NCI-H187 (cell line): ENCODE data around the gene RPS2.
"Not testable (repeated sequence)": the region's sequence is repeated elsewhere in the genome, so short reads cannot be mapped to it uniquely, and the experiment has no call there.

Experiments used
- DNase-seq, 2 experiments: peaks; one replicate each; lab custom pipeline; 2025; lab: John Stamatoyannopoulos, UW

RPS2 gene

GRCh38 chr16:1962161-1963153, 2.2 kb downstream of the RPS2 start:
- not testable (repeated sequence) for DNase-seq

- no peak for DNase-seq
These were observed 3.0 kb downstream of the RPS2 start for GRCh38 chr16:1961651-1962067.

GRCh38 chr16:1960665-1961630, 3.7 kb downstream of the RPS2 start:
- DNase-seq: no peak

GRCh38 chr16:1959269-1960039, 5.2 kb downstream of the RPS2 start, which contains the start of gene NDUFB10:
NDUFB10 (plus strand) TSS chr16:1959538; CDS start chr16:1959625, 87 bp downstream.
- peak; percentile 84 to 91 for DNase-seq

GRCh38 chr16:1958715-1959268, 5.8 kb downstream of the RPS2 start:
- no peak for DNase-seq

- not testable (repeated sequence) for DNase-seq
These were observed 6.5 kb downstream of the RPS2 start for GRCh38 chr16:1958143-1958491.

- DNase-seq: not testable (repeated sequence)
These were observed 7.0 kb downstream of the RPS2 start for GRCh38 chr16:1957434-1958142.

GRCh38 chr16:1953734-1954133, 10.9 kb downstream of the RPS2 start:
- DNase-seq: no peak

GRCh38 chr16:1950559-1950958, 14.1 kb downstream of the RPS2 start:
- DNase-seq: no peak

- no peak for DNase-seq
These were observed 14.6 kb downstream of the RPS2 start for GRCh38 chr16:1950047-1950446.

- DNase-seq: no peak
These were observed 15.1 kb downstream of the RPS2 start for GRCh38 chr16:1949507-1949906.

GRCh38 chr16:1947369-1947670, 17.3 kb downstream of the RPS2 start:
- no peak for DNase-seq

GRCh38 chr16:1946495-1947368, 17.9 kb downstream of the RPS2 start:
- DNase-seq: no peak

GRCh38 chr16:1945559-1946391, 18.9 kb downstream of the RPS2 start:
- DNase-seq: no peak

- DNase-seq: no peak
These were observed 19.9 kb downstream of the RPS2 start for GRCh38 chr16:1944612-1945199.

- DNase-seq: peak; percentile 99 to 100
These were observed 21.6 kb downstream of the RPS2 start, which contains the start of gene MSRB1 for GRCh38 chr16:1942810-1943726. MSRB1 (minus strand) TSS chr16:1943199; CDS start chr16:1943156, 43 bp downstream.
